GM19240 (cell line): Measurements from ENCODE around the gene ENTPD1.
A peak's percentile ranks its signal among the peaks of the same experiment; 100 is the strongest.
"Not testable (repeated sequence)": the region's sequence is repeated elsewhere in the genome, so short reads cannot be mapped to it uniquely, and the experiment has no call there.

Experiments used
- DNase-seq: peaks from one replicate; pipeline ENCODE4 v3.0.0; 2011; ENCODE audit warnings: low spot score; ENCODE audit not compliant: insufficient read length

The ENTPD1 gene, protein sequence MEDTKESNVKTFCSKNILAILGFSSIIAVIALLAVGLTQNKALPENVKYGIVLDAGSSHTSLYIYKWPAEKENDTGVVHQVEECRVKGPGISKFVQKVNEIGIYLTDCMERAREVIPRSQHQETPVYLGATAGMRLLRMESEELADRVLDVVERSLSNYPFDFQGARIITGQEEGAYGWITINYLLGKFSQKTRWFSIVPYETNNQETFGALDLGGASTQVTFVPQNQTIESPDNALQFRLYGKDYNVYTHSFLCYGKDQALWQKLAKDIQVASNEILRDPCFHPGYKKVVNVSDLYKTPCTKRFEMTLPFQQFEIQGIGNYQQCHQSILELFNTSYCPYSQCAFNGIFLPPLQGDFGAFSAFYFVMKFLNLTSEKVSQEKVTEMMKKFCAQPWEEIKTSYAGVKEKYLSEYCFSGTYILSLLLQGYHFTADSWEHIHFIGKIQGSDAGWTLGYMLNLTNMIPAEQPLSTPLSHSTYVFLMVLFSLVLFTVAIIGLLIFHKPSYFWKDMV

GRCh38 chr10:95756041-95756761, at the start of gene ENTPD1:
ENTPD1 (plus strand) TSS chr10:95756163; CDS start chr10:95756240, 77 bp downstream.
- peak; percentile 35 for DNase-seq

- no peak for DNase-seq
Measured at GRCh38 chr10:95706573-95706972, 49.4 kb upstream of the ENTPD1 start.

- no peak for DNase-seq
Measured at GRCh38 chr10:95706990-95707389, 49.0 kb upstream of the ENTPD1 start.

- DNase-seq = no peak
Measured at GRCh38 chr10:95711492-95711891, 44.5 kb upstream of the ENTPD1 start.

DNA sequence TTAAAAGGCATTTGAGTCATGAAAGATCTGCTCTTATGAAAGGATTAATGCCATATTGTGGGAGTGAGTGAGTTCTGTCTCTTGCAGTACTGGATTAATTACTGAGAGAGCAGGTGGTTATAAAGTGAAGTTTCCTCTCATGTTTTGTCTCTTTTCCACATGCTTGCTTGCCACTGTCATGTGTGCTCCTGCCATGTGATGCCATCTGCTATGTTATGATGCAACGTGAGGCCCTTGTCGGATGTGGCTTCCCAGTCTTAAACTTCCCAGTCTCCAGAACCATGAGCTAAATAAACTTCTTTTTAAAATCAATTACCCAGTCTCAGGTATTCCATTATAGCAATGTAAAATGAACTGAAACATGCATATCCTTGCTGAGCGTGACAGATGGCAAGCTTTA, 39.5 kb upstream of the ENTPD1 start:
- no peak for DNase-seq

DNA sequence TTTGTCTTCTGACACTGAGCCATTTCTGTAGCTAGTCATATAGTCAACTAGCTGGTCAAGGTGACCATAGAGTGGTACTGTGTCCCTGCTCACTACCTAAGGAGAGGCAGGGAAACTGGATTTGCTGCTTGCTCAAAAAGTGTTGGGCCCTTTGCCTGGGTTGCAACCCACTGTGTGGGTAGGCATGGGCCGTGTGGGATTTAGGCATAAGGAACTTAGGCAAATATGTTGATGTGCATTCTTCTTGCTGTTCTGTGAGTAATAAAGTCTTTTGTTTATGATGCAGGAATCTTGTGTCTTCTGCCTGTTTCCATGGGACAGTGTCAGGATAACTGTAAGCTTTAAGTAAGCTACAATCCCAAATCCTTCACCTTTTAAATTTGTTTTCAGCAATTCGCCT, 39.1 kb upstream of the ENTPD1 start:
- no peak for DNase-seq

- DNase-seq = not testable (repeated sequence)
Measured at GRCh38 chr10:95720745-95721144, 35.2 kb upstream of the ENTPD1 start.

DNA sequence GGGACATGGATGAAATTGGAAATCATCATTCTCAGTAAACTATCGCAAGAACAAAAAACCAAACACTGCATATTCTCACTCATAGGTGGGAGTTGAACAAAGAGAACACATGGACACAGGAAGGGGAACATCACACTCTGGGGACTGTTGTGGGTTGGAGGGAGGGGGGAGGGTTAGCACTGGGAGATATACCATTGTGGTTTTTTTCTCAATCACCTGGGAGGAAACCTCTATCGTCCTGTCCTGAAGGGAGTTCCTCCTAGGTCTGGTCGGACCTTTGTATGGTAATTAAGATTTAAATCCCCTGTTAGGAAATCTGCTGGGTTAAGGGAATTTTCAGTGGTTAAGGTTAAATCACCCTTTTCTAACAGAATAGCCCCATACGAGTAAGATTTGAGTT, 33.5 kb upstream of the ENTPD1 start:
- not testable (repeated sequence) for DNase-seq

GRCh38 chr10:95728526-95728925, 27.4 kb upstream of the ENTPD1 start:
- DNase-seq = no peak

GRCh38 chr10:95729323-95730055, 26.5 kb upstream of the ENTPD1 start:
- DNase-seq = no peak

- DNase-seq = no peak
Measured at GRCh38 chr10:95730233-95730632, 25.7 kb upstream of the ENTPD1 start.

- not testable (repeated sequence) for DNase-seq
Measured at GRCh38 chr10:95732907-95733306, 23.1 kb upstream of the ENTPD1 start.

- DNase-seq = no peak
Measured at GRCh38 chr10:95739056-95739455, 16.9 kb upstream of the ENTPD1 start.

- peak; percentile 27 for DNase-seq
Measured at GRCh38 chr10:95741807-95742467, 14.0 kb upstream of the ENTPD1 start.

- DNase-seq = no peak
Measured at GRCh38 chr10:95742485-95742884, 13.5 kb upstream of the ENTPD1 start.

DNA sequence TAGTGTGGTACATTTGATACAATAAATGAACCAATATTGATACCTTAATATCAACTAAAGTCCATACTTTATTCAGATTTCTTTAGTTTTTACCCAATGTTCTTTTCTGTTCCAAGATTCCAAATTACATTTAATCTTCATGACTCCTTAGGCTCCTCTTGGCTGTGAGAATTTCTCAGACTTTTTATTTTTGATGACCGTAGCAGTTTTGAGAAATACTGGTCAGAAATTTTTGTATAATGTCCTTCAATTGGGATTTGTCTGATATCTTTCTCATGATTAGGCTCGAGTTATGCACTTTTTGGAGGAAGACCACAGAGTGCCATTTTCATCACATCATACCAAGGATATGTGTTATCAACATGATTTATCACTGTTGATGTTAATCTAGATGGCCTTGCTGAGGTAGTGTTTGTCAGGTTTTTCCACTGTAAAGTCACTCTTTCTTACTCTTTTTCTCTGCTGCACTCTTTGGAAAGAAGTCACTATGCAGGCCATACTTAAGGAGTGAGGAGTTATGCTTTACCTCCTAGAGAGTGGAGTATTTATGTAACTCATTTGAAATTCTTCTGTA, 12.9 kb upstream of the ENTPD1 start:
- no peak for DNase-seq

GRCh38 chr10:95745501-95745900, 10.5 kb upstream of the ENTPD1 start:
- no peak for DNase-seq

GRCh38 chr10:95748349-95748748, 7.6 kb upstream of the ENTPD1 start:
- no peak for DNase-seq

- no peak for DNase-seq
Measured at GRCh38 chr10:95755511-95756004, 405 bp upstream of the ENTPD1 start.

GRCh38 chr10:95756809-95757684, 1.1 kb downstream of the ENTPD1 start:
- no peak for DNase-seq
